ENCODE data around the gene LRRC51. TPM values are rescaled to one million over a fixed set of nuclear protein-coding genes. Genes with fewer than 3 reads are reported as not detected.
A peak's percentile ranks its signal among the peaks of the same experiment; 100 is the strongest.

LRRC51 gene
- polyA plus RNA-seq, 3 donors: 1.3 to 1.9 (median 1.6) TPM

- DNase-seq: no peak
- Histone ChIP-seq H3K27ac (ENCODE audit: low read depth in 1 of 2, low read length in 2 of 2) (peak overlapping the region in 1 of 2 donors; percentile 51), H3K27me3 (ENCODE audit: control insufficient read depth in 2 of 2, insufficient read depth in 2 of 2, low read length in 2 of 2) (no peaks in the 10 kb centered on the region), H3K79me2 (ENCODE audit: insufficient read depth, low read length) (peaks cover 91% of the 10 kb centered on the region), H3K9ac (ENCODE audit: insufficient read depth, low read length, poor library complexity, severe bottlenecking) (no peak overlapping the region), H3K36me3 (replicated peaks in 1 of 2; ENCODE audit: control insufficient read depth in 1 of 2, insufficient read depth in 2 of 2, low read length in 2 of 2) (peaks cover 51 to 94% of the 10 kb centered on the region in 2 donors), H3K9me3 (replicated peaks in 1 of 2; ENCODE audit: control insufficient read depth in 1 of 2, insufficient read depth in 1 of 2, low read length in 2 of 2) (no peaks in the 10 kb centered on the region), H3K4me1 (ENCODE audit: control insufficient read depth in 1 of 2, insufficient read depth in 2 of 2, low read length in 2 of 2) (no peaks in the 10 kb centered on the region), H2AFZ (ENCODE audit: insufficient read depth, low read depth, low read length, poor library complexity, severe bottlenecking) (no peak overlapping the region), H3K4me3 (replicated peaks in 1 of 3; ENCODE audit: low read depth in 2 of 3, low read length in 3 of 3) (no peak overlapping the region), H4K20me1 (ENCODE audit: insufficient read depth, low read length) (peaks cover 4% of the 10 kb centered on the region), H3K4me2 (replicated peaks; ENCODE audit: extremely low read depth, low read length, poor library complexity, severe bottlenecking) (no peak overlapping the region)
- Mint-ChIP-seq H3K27ac (peak overlapping the region in 2 of 7 donors; percentile 32 to 54), H3K27me3 (ENCODE audit: low read depth in 3 of 3) (peaks cover 0 to 1% (median 0%) of the 10 kb centered on the region in 3 donors), H3K36me3 (peaks cover 58 to 84% of the 10 kb centered on the region in 2 donors), H3K4me3 (no peak overlapping the region), H3K9me3 (no peaks in the 10 kb centered on the region), H3K4me1 (no peaks in the 10 kb centered on the region)
- TF ChIP-seq CTCF (IDR thresholded peaks at IDR 0.05): no peak
- WGBS (ENCODE audit: insufficient coverage): 100% methylated on average over 1 of the region's 3 CpGs
- intact Hi-C loops (cut with micrococcal nuclease): no loop called here
These were observed 31.7 kb upstream of the LRRC51 start for GRCh38 chr11:72048766-72049460.

GRCh38 chr11:72058416-72059034 lies 22.1 kb upstream of the LRRC51 start:
- H4K20me1 ChIP-seq (ENCODE audit: insufficient read depth, low read length): peaks cover 4% of the 10 kb centered on the region
- DNase-seq: no peak
- H3K79me2 ChIP-seq (ENCODE audit: insufficient read depth, low read length): peaks cover 97% of the 10 kb centered on the region
- Mint-ChIP-seq H3K27ac (peak overlapping the region in 3 of 7 donors; percentile 16 to 65 (median 24)), H3K4me3 (no peak overlapping the region), H3K27me3 (ENCODE audit: low read depth in 3 of 3) (peaks cover 0 to 1% (median 0%) of the 10 kb centered on the region in 3 donors), H3K4me1 (peaks cover 8% of the 10 kb centered on the region), H3K36me3 (peaks cover 34 to 73% of the 10 kb centered on the region in 2 donors), H3K9me3 (no peaks in the 10 kb centered on the region)
- TF ChIP-seq CTCF (IDR thresholded peaks at IDR 0.05): no peak
- no peaks in the 10 kb centered on the region for H3K9me3 ChIP-seq (replicated peaks in 1 of 2; ENCODE audit: control insufficient read depth in 1 of 2, insufficient read depth in 1 of 2, low read length in 2 of 2)
- H3K9ac ChIP-seq (ENCODE audit: insufficient read depth, low read length, poor library complexity, severe bottlenecking): no peak overlapping the region
- no peak overlapping the region for H3K4me2 ChIP-seq (replicated peaks; ENCODE audit: extremely low read depth, low read length, poor library complexity, severe bottlenecking)
- H3K27me3 ChIP-seq (ENCODE audit: control insufficient read depth in 2 of 2, insufficient read depth in 2 of 2, low read length in 2 of 2): no peaks in the 10 kb centered on the region
- WGBS (ENCODE audit: insufficient coverage): no CpG with 5 or more reads among the region's 3 CpGs
- peak overlapping the region in 1 of 2 donors; percentile 57 for H3K27ac ChIP-seq (ENCODE audit: low read depth in 1 of 2, low read length in 2 of 2)
- no peak overlapping the region for H3K4me3 ChIP-seq (replicated peaks in 1 of 3; ENCODE audit: low read depth in 2 of 3, low read length in 3 of 3)
- intact Hi-C loops (cut with micrococcal nuclease): no loop called here
- H3K36me3 ChIP-seq (replicated peaks in 1 of 2; ENCODE audit: control insufficient read depth in 1 of 2, insufficient read depth in 2 of 2, low read length in 2 of 2): peaks cover 23 to 71% of the 10 kb centered on the region in 2 donors
- no peak overlapping the region for H2AFZ ChIP-seq (ENCODE audit: insufficient read depth, low read depth, low read length, poor library complexity, severe bottlenecking)
- H3K4me1 ChIP-seq (ENCODE audit: control insufficient read depth in 1 of 2, insufficient read depth in 2 of 2, low read length in 2 of 2): peaks cover 9 to 10% of the 10 kb centered on the region in 2 donors

Measured in CD14-positive monocyte (primary cell).